ENCODE data around the gene TBRG4.
A peak's percentile ranks its signal among the peaks of the same experiment; 100 is the strongest.
"Not testable (repeated sequence)": the region's sequence is repeated elsewhere in the genome, so short reads cannot be mapped to it uniquely, and the experiment has no call there.

TBRG4 gene

GRCh38 chr7:45111298-45112223 is at the start of gene TBRG4:
TBRG4 (minus strand) TSS chr7:45111697; CDS start chr7:45109237, 2,460 bp downstream.
- peak; percentile 98 for DNase-seq (ENCODE audit: low spot score)

- DNase-seq (ENCODE audit: low spot score): no peak
Observed at GRCh38 chr7:45161138-45161537, 49.6 kb upstream of the TBRG4 start.

- no peak for DNase-seq (ENCODE audit: low spot score)
Observed at GRCh38 chr7:45160417-45160881, 49.0 kb upstream of the TBRG4 start.

- DNase-seq (ENCODE audit: low spot score): no peak
Observed at GRCh38 chr7:45159296-45159695, 47.8 kb upstream of the TBRG4 start.

- no peak for DNase-seq (ENCODE audit: low spot score)
Observed at GRCh38 chr7:45158471-45158870, 47.0 kb upstream of the TBRG4 start.

GRCh38 chr7:45157653-45158401 is 46.3 kb upstream of the TBRG4 start, which contains the start of gene RAMP3:
RAMP3 (plus strand) TSS chr7:45157791; CDS start chr7:45157829, 38 bp downstream.
- no peak for DNase-seq (ENCODE audit: low spot score)

- no peak for DNase-seq (ENCODE audit: low spot score)
Observed at GRCh38 chr7:45157286-45157652, 45.8 kb upstream of the TBRG4 start.

- no peak for DNase-seq (ENCODE audit: low spot score)
Observed at GRCh38 chr7:45156516-45157272, 45.2 kb upstream of the TBRG4 start.

GRCh38 chr7:45155941-45156340 is 44.4 kb upstream of the TBRG4 start:
- DNase-seq (ENCODE audit: low spot score): no peak

- DNase-seq (ENCODE audit: low spot score): no peak
Observed at GRCh38 chr7:45155357-45155900, 43.9 kb upstream of the TBRG4 start.

- DNase-seq (ENCODE audit: low spot score): not testable (repeated sequence)
Observed at GRCh38 chr7:45153861-45154260, 42.4 kb upstream of the TBRG4 start.

GRCh38 chr7:45153233-45153632 is 41.7 kb upstream of the TBRG4 start:
- DNase-seq (ENCODE audit: low spot score): no peak

GRCh38 chr7:45151967-45152366 is 40.5 kb upstream of the TBRG4 start:
- no peak for DNase-seq (ENCODE audit: low spot score)

GRCh38 chr7:45151131-45151684 is 39.7 kb upstream of the TBRG4 start:
- no peak for DNase-seq (ENCODE audit: low spot score)

GRCh38 chr7:45150199-45150598 is 38.7 kb upstream of the TBRG4 start:
- no peak for DNase-seq (ENCODE audit: low spot score)

- DNase-seq (ENCODE audit: low spot score): no peak
Observed at GRCh38 chr7:45149606-45150005, 38.1 kb upstream of the TBRG4 start.

GRCh38 chr7:45148653-45148973 is 37.1 kb upstream of the TBRG4 start:
- no peak for DNase-seq (ENCODE audit: low spot score)

GRCh38 chr7:45147858-45148652 is 36.6 kb upstream of the TBRG4 start:
- DNase-seq (ENCODE audit: low spot score): no peak

GRCh38 chr7:45146531-45147379 is 35.3 kb upstream of the TBRG4 start:
- DNase-seq (ENCODE audit: low spot score): peak; percentile 25

- DNase-seq (ENCODE audit: low spot score): no peak
Observed at GRCh38 chr7:45145881-45146280, 34.4 kb upstream of the TBRG4 start.

Data from SW480 (cell line).